GM21360 (cell line): ENCODE results near the gene SLC22A31.
"Not testable (repeated sequence)": the region's sequence is repeated elsewhere in the genome, so short reads cannot be mapped to it uniquely, and the experiment has no call there.

Experiments used
- ATAC-seq: cut with Tn5 transposase; IDR thresholded peaks from one replicate; pipeline ENCODE4 v1.9.1; 2021; ENCODE audit warnings: mild to moderate bottlenecking, moderate library complexity; ENCODE audit not compliant: unreplicated experiment

The SLC22A31 gene

DNA sequence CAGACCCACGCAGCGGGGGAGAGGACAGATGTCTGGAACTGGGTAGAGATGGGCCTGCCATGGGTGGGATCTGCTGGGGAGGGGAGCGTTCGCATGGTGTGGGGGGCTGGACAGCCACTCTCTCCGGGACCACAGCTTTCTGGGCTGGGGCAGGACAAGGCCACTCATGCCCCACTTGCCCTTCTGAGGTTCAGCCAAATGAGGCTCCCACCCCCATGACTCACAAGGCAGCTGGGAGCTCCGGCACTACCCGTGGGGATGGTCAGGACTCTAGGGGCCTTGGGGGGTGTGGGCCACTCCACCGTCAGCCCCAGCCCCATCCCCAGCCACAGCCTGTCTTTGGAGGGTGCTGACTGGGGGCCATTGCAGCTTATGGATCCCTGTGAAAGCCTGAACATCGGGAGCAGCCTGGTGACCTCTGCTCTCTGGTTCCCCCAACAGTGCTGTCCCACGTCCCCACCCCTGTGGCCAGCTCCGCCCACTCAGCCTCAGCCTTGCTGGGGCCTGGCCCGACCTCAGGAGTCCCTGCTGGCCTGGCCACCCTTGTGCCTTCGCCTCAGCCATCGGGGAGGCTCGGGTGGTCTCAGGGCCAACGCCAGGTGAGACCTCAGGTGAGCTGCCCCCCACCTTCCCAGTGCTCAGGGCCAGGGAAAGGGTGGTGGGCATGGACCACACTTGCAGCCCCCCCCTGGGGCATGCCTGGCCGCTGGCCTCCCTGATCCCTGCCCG is 33.5 kb downstream of the SLC22A31 start:
- no peak for ATAC-seq

DNA sequence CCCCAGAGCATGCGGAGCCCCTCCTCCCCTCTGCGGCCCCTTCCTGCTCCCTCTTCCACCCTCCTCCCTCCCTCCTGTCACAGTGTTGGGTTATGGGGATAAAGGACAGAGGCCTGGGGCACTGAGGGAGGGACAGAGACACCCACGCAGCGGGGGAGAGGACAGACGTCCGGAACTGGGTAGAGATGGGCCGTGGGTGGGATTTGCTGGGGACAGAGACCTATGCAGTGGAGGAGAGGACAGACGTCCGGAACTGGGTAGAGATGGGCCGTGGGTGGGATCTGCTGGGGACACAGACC is 34.7 kb downstream of the SLC22A31 start:
- not testable (repeated sequence) for ATAC-seq

DNA sequence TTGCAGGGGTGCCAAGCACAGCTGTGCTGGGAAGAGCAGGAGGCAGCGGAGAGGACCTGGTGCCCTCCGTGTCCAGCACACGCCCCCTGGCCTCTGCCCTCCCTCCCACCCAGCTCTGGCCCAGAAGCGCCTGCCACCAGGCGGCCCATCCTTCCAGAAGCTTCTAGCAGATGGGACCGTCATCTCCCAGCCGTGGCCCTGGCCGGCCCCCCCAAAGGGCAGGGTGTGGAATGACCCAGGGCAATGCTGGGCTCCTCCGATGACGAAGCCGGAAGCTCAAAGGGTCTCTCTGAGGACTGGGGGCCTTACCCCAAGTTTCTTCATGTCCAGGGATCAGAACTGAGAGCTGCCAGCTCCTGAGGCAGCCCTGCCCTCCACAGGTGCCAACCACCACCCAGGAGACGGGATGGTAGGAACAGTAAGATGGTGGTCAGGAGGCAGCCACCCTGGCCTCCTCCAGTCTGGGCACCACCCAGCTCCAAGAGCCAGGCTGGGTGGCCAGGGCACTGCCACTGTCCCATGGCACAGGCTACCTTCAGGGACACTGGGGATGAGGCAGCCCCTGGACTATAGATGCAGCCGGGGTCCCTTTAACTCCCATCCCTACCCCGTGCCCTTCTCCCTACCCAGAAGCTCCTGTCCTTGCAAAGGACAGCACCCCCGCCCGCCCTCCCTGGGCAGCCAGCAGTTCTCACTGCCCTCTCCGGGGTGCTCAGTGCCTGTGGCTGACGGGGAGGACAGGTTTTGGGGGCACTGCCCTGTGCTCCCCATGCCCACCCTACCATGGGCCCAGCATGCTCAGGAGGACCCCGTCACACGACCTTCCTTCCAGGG is 35.3 kb downstream of the SLC22A31 start:
- no peak for ATAC-seq

DNA sequence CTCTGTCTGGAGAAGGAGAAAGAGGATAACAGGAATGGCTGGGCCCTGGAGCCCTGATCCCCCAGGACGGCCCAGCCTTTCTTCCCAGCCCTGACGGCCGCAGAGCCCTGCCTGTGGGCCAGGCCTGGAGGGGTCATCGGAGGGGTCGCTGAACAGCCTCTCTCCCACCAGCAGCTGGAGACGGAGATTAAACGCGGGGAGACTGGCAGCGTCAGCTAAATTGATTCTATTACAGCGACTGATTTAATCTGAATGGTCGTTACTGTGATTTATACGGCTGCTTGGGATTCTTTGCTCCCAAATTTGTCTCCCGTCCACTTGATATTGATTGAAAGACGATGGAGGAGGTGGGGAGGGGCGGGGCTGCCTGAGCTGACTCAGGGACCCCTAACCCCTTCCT is 35.9 kb downstream of the SLC22A31 start:
- ATAC-seq, result no peak

DNA sequence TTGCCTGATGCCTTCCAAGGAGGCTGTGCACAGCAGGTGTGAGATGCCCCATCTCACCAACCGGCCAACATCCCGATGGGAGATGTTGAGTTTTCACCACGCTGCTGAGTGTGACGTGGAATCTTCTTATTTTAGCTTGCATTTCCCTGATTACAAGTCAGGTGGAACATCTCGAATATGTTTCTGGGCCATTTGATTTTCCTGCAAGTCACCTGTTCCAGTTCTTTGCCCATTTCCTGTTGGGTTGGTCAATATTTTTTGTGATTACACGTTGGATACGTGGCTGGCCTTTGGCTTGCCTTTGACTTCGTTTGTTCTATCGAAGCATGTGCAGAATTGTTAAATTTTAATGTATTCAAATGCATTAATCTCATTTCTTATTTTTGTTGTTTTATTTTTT is 37.0 kb downstream of the SLC22A31 start:
- no peak for ATAC-seq

DNA sequence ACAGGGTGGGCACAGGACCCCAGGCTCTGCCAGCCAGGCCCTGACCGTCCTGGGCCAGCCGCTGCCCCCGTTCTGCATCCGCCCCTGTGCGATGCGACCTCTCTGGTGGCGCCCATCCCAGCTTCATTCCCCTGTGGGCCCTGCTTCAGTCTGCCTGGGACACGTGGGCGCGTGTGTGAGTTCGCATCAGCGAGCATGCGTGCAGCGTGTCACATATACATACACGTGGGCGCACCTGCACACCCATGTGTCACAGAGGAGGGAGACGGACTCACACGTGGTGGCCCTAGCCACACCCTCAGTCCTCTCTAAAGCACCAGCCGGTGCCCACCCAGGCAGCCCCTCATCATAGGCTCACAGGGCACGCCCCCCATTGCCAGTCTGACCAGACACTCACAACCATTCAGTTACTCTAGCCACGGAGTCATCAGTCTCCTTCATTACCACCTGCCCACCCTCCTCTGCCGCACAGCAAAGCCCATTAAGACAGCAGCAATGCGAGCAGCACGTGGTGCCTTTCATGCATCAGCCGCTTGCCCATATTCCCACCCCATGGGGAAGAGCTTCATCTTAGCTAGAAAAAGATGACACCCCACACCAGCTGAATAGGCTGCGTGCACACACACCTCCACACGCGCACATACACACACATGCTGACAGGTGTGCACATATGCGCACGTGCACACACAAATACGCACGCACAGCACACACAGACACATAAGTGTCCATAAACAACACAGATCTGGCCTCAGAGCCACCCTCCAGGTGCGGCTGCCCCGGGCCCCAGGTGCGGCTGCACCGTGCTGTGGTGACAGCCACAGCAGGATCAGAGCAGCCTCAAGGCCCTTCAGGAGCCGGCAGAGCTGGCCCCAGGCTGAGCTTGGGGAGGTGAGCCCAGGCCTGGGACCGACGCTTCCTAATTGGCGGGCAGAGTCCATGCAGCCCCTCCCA is 38.3 kb downstream of the SLC22A31 start:
- ATAC-seq, result no peak

DNA sequence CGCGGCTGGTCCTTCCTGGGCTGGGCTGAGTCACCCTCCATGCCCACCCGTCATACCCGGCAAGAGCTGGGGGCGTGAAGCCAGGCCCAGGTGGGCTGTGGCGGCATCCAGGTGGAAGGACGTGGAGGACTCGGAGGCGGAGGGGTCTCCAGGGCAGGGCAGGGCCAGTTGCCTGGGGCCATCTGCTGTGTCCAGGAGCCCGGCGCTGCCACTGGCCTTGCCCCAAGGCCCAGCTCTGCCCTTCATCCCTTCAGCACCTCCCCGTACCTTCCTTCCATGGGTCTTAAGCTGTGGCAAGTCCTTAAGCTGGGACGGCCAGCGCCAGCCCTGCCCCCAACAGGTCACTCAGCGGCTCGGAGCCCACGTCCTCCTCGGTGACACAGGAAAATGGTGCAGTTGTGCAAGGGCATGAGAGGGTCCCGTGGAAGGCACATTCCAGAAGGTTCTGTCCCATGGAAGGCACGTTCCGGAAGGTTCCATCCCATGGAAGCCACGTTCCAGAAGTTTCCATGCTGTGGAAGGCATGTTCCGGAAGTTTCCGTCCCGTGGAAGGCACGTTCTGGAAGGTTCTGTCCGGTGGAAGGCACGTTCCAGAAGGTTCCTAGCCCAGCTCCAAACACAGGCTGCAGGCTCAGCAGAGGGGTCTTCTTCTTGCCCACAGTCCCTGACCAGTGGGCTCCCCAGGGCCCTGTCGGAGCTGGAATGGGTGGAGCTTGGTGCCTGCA is 39.2 kb downstream of the SLC22A31 start:
- ATAC-seq, result no peak

DNA sequence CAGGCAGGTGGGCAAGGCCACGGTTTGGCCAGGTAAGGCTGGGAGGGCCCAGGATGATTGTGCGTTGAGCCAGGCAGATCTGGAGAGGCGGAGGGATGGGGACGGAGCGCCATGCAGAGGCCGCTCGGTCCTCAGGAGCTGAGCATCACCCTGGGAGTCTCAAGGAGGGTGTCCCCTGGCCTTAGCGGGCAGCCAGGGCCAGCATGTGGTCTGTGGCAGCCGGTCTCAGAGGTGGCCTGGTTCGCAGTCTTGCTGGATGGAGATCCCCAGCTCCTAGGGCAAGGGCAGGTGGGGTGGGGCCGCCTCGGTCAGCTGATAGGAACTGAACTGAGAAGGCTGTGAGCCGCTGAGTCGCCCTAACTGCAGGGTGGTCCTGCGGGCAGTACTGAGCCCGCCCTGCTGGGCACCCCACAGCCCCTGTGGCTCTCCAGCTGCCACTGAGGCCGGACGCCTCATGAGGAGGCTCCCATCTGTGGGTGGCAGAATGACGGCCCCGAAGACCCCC is 40.4 kb downstream of the SLC22A31 start:
- no peak for ATAC-seq

DNA sequence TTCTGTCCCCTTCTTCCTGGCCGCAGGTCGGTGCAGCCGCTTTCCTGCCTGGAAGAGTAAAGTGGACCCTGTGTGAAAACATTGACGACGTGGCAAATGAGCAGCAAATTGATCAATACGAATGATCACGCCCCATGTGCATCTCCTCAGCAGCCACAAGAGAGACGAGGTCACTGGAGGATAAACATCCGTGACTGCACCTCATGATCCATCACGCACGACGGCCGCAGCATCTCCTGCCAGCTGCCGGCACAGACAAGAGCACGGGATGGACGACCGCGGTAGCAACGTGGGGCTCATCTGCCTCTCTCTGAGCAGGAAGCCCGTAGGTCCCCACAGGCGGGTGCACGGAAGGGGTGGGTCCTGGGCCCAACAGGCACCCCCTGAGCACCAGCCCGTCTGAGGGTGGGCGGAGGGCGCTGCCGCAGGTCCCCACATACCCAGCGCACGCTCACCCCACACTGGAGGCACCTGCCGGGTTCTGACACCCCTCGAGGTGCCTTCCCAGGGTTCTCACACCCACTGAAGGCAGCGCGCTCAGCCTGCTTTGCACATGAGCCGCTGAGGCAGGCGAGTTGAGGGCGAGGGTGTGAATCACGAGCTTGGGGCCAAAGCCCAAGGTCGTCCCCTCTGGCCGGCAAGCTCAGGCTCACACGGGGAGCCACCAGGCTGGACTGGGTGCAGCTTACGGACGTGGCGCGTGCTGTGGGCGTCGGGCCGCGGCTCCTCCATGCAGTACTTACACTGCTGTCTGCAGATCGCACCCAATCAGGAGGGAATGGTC is 41.1 kb downstream of the SLC22A31 start:
- no peak for ATAC-seq

DNA sequence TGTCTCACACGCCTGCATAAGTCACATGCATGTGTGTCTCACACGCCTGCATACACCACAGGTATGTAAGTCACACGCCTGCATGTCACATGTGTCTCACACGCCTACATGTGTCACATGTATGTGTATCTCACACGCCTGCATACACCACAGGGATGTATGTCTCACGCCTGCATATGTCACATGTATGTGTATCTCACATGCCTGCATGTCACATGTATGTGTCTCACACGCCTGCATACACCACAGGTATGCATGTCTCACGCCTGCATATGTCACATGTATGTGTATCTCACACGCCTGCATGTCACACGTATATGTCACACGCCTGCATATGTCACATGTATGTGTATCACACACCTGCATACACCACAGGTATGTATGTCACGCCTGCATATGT is 42.6 kb downstream of the SLC22A31 start:
- no peak for ATAC-seq

DNA sequence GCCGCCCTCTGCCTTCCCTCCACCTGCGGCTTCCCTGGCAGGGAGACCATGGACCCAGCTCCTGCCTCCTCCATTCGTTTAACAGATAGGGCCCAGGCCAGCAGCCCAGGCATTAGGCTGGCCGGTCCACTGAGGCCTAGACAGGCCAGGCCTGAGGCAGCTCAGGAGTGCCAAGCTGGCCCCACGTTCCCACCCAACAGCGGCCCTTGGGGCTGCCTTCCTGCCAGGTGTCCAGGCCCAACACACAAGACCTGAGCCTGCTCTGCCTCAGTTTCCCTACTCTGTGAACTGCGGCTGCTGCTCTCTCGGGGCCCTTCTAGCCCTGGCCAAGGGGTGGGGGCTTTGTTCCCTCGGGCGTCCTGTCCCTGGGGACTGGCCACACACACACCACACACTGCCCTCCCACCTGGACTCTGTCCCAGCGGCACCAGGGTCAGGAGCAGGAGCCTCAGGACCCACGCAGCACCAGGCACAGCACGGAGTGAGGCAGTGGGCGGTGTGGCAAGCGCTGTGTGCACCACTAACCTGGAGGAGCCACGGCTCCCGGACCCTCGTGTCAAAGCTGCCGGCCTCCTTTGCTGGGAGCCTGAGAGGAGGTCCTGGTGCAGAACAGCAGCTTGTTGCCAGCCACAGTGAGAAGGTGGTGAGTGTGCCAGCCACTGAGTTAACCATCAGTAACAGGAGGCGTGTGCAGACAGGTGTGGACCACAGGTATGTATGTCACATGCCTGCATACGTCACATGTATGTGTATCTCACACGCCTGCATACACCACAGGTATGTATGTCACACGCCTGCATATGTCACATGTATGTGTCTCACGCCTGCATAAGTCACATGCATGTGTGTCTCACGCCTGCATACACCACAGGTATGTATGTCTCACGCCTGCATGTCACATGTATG is 43.3 kb downstream of the SLC22A31 start:
- ATAC-seq, result no peak

DNA sequence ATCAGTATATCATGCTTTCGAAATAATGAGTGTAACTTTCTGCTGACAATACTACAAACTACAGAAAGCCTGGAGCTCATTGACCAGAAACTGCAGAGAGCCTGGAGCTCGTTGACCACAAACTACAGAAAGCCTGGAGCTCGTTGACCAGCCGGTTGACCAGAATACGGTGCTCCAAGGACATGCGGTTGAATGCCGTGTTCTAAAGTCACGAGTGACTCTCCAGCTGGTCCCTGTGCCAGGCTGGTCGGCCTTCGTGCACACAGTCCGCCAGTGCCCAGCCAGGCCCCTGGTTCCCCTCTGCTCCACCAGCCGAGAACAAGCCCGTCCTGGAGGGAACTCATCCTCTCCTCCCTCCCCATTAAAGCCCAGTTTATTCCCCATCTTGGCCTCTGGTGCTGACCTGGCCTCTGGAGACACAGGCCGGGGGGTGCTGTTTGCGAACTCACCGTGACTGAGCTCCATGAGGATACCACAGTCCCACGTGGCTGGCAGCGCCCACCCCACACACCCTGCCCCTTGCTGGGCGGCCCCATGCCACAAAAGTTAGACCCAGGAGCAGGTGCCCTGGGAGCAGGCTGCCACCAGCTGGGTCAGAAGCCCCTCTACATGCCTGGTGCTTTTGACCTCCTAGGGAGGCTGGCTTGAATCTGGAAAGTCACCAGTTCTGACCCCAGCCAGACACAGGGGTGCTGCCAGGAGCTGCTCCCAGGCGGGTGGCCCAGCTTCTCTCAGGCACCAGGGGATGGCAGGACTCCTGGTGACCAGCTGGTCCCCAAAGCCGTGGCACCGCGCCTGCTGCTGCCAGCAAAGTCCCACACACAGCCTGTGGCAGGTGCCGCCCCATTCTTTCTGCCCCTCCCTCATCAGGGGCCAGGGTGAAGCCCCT is 44.2 kb downstream of the SLC22A31 start:
- no peak for ATAC-seq

DNA sequence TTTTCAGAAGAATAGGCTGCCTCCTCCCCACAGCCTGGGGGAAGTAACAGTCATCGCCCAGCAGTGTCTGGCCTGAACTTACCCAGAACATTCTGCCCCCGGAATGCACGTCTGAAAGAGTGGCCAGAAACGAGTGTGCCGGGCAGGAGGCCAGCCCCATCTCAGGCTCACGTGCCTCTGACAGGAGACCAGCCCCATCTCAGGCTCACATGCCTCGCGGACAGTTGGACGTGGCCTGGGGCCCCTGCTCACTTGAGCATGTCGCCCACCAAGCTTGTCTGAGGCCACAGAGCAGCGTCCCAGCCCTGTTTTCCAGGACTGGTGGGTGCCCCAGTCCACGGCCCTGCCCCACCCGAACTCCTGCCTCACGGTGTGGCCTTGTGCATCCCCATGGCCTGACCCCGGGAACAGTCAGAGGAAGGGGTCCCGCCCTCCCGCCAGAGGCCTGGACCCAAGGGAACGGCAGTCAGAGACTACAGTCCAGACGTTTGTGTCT is 45.1 kb downstream of the SLC22A31 start:
- no peak for ATAC-seq

DNA sequence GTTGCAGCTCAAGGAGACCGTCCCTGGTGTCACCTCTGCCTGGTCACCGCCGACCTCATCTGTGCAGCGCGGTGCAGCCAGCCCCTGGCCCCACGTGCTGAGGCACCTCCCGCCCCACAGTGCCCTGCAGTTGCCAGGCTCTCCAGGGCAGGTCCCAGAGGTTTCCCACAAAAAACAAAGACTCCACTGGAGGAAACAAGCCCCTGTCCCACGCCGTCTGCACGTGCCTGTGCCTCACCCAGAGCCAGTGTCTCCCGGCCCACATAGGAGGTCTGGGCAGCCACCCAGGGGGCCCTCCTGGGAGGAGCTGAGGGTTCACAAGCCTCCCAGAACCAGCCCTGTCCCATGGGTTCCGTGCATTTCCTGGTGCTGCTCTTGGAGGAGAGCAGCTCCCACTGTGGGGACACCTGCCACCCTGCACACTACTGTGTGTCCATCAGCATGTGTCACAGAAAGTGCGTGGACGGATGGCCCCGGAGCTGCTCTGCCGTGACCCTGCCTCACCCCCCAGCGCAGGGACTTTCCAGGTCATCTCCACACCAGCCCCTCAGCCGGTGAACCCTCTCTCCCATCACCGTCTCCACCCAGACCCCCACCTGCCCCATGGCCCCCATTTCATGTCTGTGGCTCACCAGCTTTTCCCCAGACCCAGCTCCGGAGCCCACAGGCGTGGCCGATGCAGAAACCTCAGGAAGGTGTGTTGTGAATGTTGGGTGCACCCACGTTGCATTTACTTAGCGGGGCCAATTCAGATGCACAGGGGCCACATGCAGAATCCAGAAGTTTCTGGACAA is 45.8 kb downstream of the SLC22A31 start:
- no peak for ATAC-seq

DNA sequence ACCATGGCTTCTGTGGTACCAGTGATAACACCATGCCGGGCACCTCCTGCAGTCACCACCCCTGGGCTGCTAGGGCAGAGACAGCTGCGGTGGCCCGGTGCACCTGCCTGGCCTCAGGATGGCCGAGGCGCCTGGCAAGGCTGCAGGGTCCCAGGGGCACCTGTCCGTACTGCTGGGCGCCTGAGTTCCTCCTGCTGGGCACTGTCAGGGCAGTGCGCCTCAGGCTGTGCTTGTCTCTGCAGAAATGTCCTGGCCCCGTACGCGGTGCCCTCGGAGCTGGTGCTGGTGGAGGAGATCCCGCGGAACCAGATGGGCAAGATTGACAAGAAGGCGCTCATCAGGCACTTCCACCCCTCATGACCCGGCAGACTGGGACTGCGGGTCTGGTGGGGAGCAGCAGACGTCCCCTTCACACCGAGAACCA is 46.5 kb downstream of the SLC22A31 start:
- ATAC-seq, result no peak

DNA sequence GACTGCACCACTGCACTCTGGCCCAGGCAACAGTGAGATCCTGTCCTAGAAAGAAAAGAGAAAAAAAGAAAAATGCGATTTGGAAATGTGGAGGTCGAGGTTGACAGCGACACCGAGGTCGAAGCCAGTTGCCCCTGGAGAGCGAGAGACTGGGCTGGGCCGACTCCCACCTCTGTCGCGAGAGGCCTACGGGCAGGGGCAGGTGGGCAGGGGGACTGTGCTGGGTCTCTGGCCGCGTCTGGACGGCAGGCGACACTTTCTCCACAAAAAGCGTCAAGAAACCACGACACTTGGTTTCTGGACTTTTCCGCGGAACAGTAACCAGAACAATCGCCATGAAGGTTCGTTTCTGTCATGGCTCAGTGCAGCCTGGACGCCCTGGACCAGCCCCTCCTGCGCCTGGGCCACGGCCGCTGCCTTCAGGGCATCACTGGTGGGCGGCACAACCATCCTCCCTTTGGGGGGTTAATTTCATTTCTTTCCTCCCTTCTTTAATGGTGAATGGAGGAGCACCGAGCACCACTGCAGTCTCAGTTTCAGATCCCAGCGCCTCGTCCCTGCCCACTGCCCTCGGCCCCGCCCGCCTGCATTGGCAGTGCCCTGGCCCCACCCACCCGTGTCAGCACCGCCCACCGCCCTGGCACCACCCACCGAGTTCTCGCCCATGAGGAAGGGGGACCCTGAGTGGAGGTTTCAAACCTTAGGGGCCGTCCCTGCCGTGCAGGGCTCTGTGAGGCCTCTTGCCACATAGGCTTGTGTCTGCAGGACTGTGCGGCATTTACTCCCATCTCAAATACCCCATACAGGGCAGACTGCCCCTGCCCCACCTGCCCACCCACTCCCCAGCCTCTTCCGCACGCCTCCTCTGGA is 47.3 kb downstream of the SLC22A31 start:
- no peak for ATAC-seq
